DOHH2 (cell line): ENCODE measurements around the gene TMEFF2.

ENCODE experiments used
- H3F3A ChIP-seq: fragments of 200-600 bp; sonication (generic), shearing (Covaris generic); 2 replicates; pipeline ENCODE4 v1.6.0; 2016; ENCODE audit warnings: antibody characterized with exemption, mild to moderate bottlenecking; ENCODE audit not compliant: control insufficient read depth, insufficient read depth
- H3K27ac ChIP-seq: fragments of 200-600 bp; sonication (generic); 2 replicates; pipeline ENCODE4 v1.5.1; 2014; ENCODE audit warnings: low read depth, mild to moderate bottlenecking, low read length, moderate library complexity
- H3K27me3 ChIP-seq: fragments of 200-600 bp; sonication (generic); 2 replicates; pipeline ENCODE4 v1.6.1; 2014; ENCODE audit warnings: mild to moderate bottlenecking, low read length, mixed read lengths; ENCODE audit not compliant: control insufficient read depth
- H3K36me3 ChIP-seq: fragments of 200-600 bp; sonication (generic); 2 replicates; pipeline ENCODE4 v1.6.1; 2014; ENCODE audit warnings: mild to moderate bottlenecking, low read length, moderate library complexity, mixed read lengths; ENCODE audit not compliant: control insufficient read depth
- H3K4me1 ChIP-seq: fragments of 200-600 bp; sonication (generic); 2 replicates; pipeline ENCODE4 v1.6.1; 2014; ENCODE audit warnings: mild to moderate bottlenecking, low read length, mixed read lengths; ENCODE audit not compliant: control insufficient read depth
- H3K4me2 ChIP-seq: fragments of 200-600 bp; sonication (generic); 2 replicates; pipeline ENCODE4 v1.6.0; 2014; ENCODE audit warnings: mild to moderate bottlenecking, low read length, moderate library complexity
- H3K4me3 ChIP-seq: fragments of 200-600 bp; sonication (generic); 2 replicates; pipeline ENCODE4 v1.5.1; 2014; ENCODE audit warnings: mild to moderate bottlenecking, low read length, mixed read lengths
- H3K79me2 ChIP-seq: fragments of 200-600 bp; sonication (generic); 2 replicates; pipeline ENCODE4 v1.6.1; 2014; ENCODE audit warnings: mild to moderate bottlenecking, low read length, mixed read lengths; ENCODE audit not compliant: control insufficient read depth
- H3K9me2 ChIP-seq: fragments of 200-600 bp; sonication (generic); replicated peaks from 2 replicates; pipeline ENCODE4 v1.6.1; 2014; ENCODE audit warnings: mild to moderate bottlenecking, low read length, mixed read lengths; ENCODE audit not compliant: control insufficient read depth
- H3K9me3 ChIP-seq: fragments of 200-600 bp; sonication (generic); 2 replicates; pipeline ENCODE4 v1.6.1; 2014; ENCODE audit warnings: antibody characterized with exemption, low read length, mixed read lengths; ENCODE audit not compliant: control insufficient read depth, insufficient read depth
- H4K20me1 ChIP-seq: fragments of 200-600 bp; sonication (generic); 2 replicates; pipeline ENCODE4 v1.6.0; 2014; ENCODE audit warnings: low read depth, mild to moderate bottlenecking, antibody characterized with exemption, low read length, moderate library complexity; ENCODE audit not compliant: control insufficient read depth, insufficient read depth
- EZH2phosphoT487 ChIP-seq: fragments of 200-600 bp; sonication (generic); IDR thresholded peaks from 2 replicates; pipeline ENCODE4 v1.6.1; 2017; ENCODE audit warnings: borderline replicate concordance, mild to moderate bottlenecking, antibody characterized with exemption, low read length, moderate library complexity, mixed read lengths
- TF ChIP-seq, protein P1 (sequence below): fragments of 200-600 bp; sonication (generic); IDR thresholded peaks from one replicate; pipeline ENCODE4 v1.5.1; 2014; ENCODE audit warnings: antibody characterized with exemption, mild to moderate bottlenecking, low read depth, low read length; ENCODE audit not compliant: poor library complexity, severe bottlenecking

Gene TMEFF2

DNA sequence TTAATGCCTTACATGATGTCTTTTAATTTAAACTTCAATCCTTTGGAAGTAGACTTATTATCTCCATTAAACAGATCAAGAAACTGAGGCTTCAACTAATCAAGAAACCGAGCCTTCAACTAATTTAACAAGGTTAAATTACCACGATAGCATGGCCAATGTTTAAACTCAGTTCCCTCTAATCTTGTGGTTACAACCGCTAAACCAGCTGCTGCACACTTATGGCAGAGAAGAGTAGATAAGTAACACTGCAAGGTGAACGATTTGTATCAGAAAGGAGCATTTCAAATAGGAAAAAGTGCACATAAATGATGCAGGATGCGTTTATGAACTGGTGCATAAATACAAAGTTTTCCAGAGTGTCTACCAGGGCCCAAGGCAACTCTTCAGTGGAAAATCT lies 203.3 kb downstream of the TMEFF2 start:
- no peaks in the 10 kb centered on the region for H3K9me2 ChIP-seq
- TF ChIP-seq, protein P1, sequence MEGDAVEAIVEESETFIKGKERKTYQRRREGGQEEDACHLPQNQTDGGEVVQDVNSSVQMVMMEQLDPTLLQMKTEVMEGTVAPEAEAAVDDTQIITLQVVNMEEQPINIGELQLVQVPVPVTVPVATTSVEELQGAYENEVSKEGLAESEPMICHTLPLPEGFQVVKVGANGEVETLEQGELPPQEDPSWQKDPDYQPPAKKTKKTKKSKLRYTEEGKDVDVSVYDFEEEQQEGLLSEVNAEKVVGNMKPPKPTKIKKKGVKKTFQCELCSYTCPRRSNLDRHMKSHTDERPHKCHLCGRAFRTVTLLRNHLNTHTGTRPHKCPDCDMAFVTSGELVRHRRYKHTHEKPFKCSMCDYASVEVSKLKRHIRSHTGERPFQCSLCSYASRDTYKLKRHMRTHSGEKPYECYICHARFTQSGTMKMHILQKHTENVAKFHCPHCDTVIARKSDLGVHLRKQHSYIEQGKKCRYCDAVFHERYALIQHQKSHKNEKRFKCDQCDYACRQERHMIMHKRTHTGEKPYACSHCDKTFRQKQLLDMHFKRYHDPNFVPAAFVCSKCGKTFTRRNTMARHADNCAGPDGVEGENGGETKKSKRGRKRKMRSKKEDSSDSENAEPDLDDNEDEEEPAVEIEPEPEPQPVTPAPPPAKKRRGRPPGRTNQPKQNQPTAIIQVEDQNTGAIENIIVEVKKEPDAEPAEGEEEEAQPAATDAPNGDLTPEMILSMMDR: no peak
- TF ChIP-seq EZH2phosphoT487: no peak
- H3K79me2 ChIP-seq: no peaks in the 10 kb centered on the region
- no peaks in the 10 kb centered on the region for H4K20me1 ChIP-seq
- H3K4me2 ChIP-seq: no peak overlapping the region
- no peaks in the 10 kb centered on the region for H3K4me1 ChIP-seq
- H3K27ac ChIP-seq: no peak overlapping the region
- H3K36me3 ChIP-seq: no peaks in the 10 kb centered on the region
- H3K4me3 ChIP-seq: no peak overlapping the region
- H3K27me3 ChIP-seq: no peaks in the 10 kb centered on the region
- no peaks in the 10 kb centered on the region for H3F3A ChIP-seq
- H3K9me3 ChIP-seq: no peaks in the 10 kb centered on the region

DNA sequence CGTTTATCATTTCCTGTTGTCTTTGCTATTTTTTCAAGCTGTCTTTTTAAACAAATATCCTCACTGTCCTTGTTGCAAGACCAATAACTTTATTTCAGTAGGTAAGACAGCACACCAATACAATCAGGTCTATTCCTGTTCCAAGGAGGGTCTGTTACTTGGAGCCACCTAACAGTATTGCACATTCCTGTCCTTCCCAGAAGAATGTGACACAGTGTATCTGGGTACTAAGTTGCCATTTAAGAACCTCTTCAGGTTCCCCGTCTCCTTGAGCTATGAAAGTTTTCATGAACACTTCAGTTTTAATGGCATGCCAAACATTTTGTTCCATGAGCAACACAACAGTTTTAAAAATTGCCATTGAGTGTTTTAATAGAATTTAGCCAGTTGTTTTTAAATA lies 209.0 kb downstream of the TMEFF2 start:
- no peaks in the 10 kb centered on the region for H4K20me1 ChIP-seq
- no peaks in the 10 kb centered on the region for H3K4me1 ChIP-seq
- H3K9me2 ChIP-seq: no peaks in the 10 kb centered on the region
- no peaks in the 10 kb centered on the region for H3K27me3 ChIP-seq
- no peak overlapping the region for H3K27ac ChIP-seq
- no peaks in the 10 kb centered on the region for H3K79me2 ChIP-seq
- TF ChIP-seq, protein P1: no peak
- TF ChIP-seq EZH2phosphoT487: no peak
- H3K4me3 ChIP-seq: no peak overlapping the region
- H3K36me3 ChIP-seq: no peaks in the 10 kb centered on the region
- H3F3A ChIP-seq: no peaks in the 10 kb centered on the region
- no peaks in the 10 kb centered on the region for H3K9me3 ChIP-seq
- no peak overlapping the region for H3K4me2 ChIP-seq

DNA sequence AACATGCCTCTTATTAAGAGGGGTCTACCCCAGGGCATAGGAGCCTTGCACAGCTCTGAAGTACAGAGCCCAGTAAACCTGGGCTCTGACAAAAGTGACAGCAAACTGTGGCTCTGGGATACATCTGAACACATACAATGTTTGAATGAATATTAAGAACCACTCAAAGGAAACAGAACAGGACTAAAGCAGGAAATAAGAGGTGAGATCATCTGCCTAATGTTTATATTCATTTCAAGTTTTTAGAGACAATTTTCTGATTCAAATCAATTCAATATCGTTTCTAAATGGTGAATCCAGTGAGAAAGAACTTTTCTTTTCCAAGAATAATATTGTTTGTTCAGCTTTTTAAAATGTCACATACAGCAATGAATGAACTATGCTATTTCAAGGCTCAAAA lies 211.1 kb downstream of the TMEFF2 start:
- Histone ChIP-seq H3K36me3 (no peaks in the 10 kb centered on the region), H3K27me3 (no peaks in the 10 kb centered on the region), H3K27ac (no peak overlapping the region), H3F3A (no peaks in the 10 kb centered on the region), H3K4me2 (no peak overlapping the region), H3K9me3 (no peaks in the 10 kb centered on the region), H3K4me1 (no peaks in the 10 kb centered on the region), H3K79me2 (no peaks in the 10 kb centered on the region), H3K9me2 (no peaks in the 10 kb centered on the region), H3K4me3 (no peak overlapping the region), H4K20me1 (no peaks in the 10 kb centered on the region)
- TF ChIP-seq, protein P1: no peak
- no peak for TF ChIP-seq EZH2phosphoT487

DNA sequence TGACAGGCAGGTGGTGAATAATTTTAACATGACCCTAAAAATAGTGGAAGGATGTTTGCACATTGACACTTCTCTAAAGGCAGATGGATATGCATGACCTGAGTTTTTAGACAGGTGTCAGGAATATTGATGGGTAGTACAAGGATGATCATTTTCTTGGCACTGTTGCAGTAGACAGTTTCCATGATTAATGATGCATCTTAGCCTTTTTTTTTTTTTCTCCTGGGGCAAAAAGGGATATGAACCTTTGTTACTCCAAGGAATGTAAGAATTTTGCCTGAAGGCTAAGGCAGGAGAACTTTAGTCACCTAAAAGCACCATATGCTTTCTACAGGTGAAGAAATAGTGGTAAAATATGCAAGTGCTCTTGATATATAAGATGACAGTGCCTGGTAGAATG lies 211.5 kb downstream of the TMEFF2 start:
- H3K27ac ChIP-seq: no peak overlapping the region
- TF ChIP-seq EZH2phosphoT487: no peak
- TF ChIP-seq, protein P1: no peak
- H3F3A ChIP-seq: no peaks in the 10 kb centered on the region

More for the DNA sequence above, 211.5 kb downstream of the TMEFF2 start:
- Histone ChIP-seq H3K9me3 (no peaks in the 10 kb centered on the region), H3K36me3 (no peaks in the 10 kb centered on the region), H3K4me3 (no peak overlapping the region), H4K20me1 (no peaks in the 10 kb centered on the region), H3K9me2 (no peaks in the 10 kb centered on the region), H3K4me1 (no peaks in the 10 kb centered on the region), H3K27me3 (no peaks in the 10 kb centered on the region), H3K79me2 (no peaks in the 10 kb centered on the region), H3K4me2 (no peak overlapping the region)
